Activated naive CD8-positive, alpha-beta T cell (primary cell): ENCODE measurements around the gene ABAT.
"Not testable (repeated sequence)": the region's sequence is repeated elsewhere in the genome, so short reads cannot be mapped to it uniquely, and the experiment has no call there.

Source experiments
- H3K27ac Mint-ChIP-seq: one replicate; pipeline ENCODE4 v1.8.0; 2021; ENCODE audit warnings: mixed read lengths
- H3K27me3 Mint-ChIP-seq: one replicate; pipeline ENCODE4 v1.8.0; 2021; ENCODE audit warnings: mixed read lengths
- H3K36me3 Mint-ChIP-seq: one replicate; pipeline ENCODE4 v1.8.0; 2021; ENCODE audit warnings: mixed read lengths
- H3K4me1 Mint-ChIP-seq: one replicate; pipeline ENCODE4 v1.8.0; 2021; ENCODE audit warnings: low read depth, mixed read lengths
- H3K4me3 Mint-ChIP-seq: one replicate; pipeline ENCODE4 v1.8.0; 2021; ENCODE audit warnings: mild to moderate bottlenecking, mixed read lengths
- H3K9me3 Mint-ChIP-seq: one replicate; pipeline ENCODE4 v1.8.0; 2021; ENCODE audit warnings: low read depth, mixed read lengths

The ABAT gene

DNA sequence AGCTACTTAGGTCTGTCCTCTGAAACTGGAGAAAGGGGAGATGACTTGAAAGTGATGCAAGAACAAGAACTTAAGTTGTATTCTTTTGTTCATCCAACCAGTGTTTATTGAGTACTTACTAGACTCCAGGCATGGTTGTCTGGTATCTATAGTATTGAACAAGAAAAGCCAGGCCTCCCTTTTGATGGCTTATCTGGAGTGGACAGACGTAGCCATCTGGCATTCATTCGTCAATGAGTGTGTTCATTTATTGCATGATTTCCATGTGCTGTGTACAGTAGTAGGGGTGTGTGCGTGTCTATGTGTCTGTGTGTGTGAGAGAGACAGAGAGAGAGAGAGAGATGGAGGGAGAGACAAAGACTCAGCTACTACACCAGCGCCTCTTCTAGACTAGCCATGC, 9.2 kb downstream of the ABAT start:
- Mint-ChIP-seq H3K27me3 (no peaks in the 10 kb centered on the region), H3K4me3 (no peak overlapping the region)

DNA sequence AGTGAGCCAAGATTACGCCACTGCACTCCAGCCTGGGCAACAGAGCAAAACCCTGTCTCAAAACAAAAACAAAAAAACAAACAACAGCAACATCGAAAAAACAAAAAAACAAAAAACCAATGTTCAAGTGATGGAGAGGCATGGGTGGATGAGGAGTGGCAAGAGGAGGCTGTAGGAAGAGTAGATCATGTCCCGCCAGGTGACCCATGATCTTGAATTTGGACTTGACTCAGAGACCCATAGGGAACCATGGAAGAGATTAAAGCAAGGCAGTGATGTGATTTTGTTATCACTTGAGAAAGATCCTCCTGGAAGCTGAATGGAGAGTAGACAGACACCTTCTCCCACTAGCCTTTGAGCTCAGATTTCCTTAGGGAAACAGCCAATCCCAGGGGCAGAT, 11.2 kb downstream of the ABAT start:
- H3K4me1 Mint-ChIP-seq, result no peaks in the 10 kb centered on the region
- peaks cover 7% of the 10 kb centered on the region for H3K9me3 Mint-ChIP-seq
- peaks cover 29% of the 10 kb centered on the region for H3K36me3 Mint-ChIP-seq
- no peak overlapping the region for H3K27ac Mint-ChIP-seq
- H3K4me3 Mint-ChIP-seq, result no peak overlapping the region
- H3K27me3 Mint-ChIP-seq, result no peaks in the 10 kb centered on the region

More for the DNA sequence above, 9.2 kb downstream of the ABAT start:
- H3K27ac Mint-ChIP-seq, result no peak overlapping the region
- no peaks in the 10 kb centered on the region for H3K4me1 Mint-ChIP-seq
- peaks cover 3% of the 10 kb centered on the region for H3K9me3 Mint-ChIP-seq
- peaks cover 20% of the 10 kb centered on the region for H3K36me3 Mint-ChIP-seq

DNA sequence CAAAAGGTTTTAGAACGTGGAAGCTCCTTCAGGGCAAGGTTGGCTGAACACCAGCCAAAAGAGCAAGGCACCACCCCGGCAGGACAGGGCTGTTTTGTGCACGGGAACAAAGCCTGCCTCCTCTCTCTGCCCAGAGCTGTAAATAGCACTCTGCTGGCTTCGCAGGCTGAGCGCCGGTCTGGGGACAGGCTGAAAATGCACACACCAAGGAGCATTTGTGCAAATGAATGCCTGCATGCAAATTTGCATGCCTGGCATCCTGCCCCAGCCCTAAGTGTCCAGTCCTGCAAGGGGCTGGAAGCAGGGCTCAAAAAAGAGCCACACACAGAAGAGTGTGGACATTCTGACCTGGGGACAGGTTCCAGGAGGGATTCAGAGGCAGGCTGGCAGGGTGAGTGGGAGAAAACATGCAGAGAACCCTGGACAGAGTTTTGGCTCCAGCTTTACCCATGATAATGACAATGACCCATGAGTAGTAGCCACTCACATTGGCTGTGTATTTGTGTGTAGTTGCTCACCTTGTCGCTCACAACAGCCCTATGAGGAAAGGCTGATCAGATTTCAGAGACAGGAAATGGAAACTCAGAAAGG, 11.7 kb downstream of the ABAT start:
- H3K36me3 Mint-ChIP-seq, result peaks cover 30% of the 10 kb centered on the region
- H3K4me1 Mint-ChIP-seq, result no peaks in the 10 kb centered on the region
- H3K4me3 Mint-ChIP-seq, result no peak overlapping the region
- H3K9me3 Mint-ChIP-seq, result peaks cover 7% of the 10 kb centered on the region
- H3K27ac Mint-ChIP-seq, result no peak overlapping the region
- H3K27me3 Mint-ChIP-seq, result no peaks in the 10 kb centered on the region

DNA sequence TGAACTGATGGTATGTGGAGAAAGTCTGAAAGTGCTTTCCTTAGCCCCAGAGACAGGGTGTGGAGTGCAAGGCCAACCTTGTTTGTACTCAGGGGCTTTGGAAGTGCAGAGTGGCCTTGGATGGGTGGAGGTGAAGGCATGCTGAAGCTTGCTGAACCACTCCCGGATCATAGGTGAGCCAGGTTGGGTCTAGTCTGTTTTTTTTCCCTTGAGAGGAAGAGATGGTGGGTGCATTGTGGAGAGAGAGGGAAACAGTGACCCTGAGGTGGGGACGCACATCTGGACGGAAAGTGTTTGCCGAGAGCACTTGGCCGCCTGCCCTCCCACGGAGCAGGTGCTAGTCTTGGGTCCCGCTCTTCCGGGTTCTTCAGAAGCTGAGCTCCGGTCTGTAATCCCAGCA, 12.5 kb downstream of the ABAT start:
- Mint-ChIP-seq H3K4me1 (no peaks in the 10 kb centered on the region), H3K27ac (no peak overlapping the region), H3K36me3 (peaks cover 30% of the 10 kb centered on the region), H3K27me3 (no peaks in the 10 kb centered on the region), H3K9me3 (peaks cover 7% of the 10 kb centered on the region), H3K4me3 (no peak overlapping the region)

DNA sequence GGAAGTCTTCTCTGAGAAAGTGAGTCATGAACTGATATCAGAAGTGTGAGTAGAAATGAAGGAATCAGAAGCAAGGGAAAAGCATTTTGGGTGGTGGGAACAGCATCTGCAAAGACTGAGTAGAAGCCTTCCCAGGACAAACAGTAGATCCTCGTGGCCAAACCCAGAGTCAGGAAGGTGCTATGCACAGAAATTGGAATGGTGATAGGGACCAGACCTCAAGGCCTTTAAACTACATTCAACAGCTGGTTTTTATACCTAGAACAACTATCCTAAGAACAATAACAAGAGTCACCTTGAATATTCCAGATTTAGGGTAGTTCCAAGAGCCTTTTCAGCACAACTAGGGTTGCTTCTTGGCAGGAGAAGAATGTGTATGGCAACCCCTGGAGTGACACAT, 15.3 kb downstream of the ABAT start:
- peaks cover 7% of the 10 kb centered on the region for H3K9me3 Mint-ChIP-seq
- H3K36me3 Mint-ChIP-seq, result peaks cover 26% of the 10 kb centered on the region
- H3K27me3 Mint-ChIP-seq, result no peaks in the 10 kb centered on the region
- H3K4me3 Mint-ChIP-seq, result no peak overlapping the region
- no peak overlapping the region for H3K27ac Mint-ChIP-seq
- no peaks in the 10 kb centered on the region for H3K4me1 Mint-ChIP-seq

DNA sequence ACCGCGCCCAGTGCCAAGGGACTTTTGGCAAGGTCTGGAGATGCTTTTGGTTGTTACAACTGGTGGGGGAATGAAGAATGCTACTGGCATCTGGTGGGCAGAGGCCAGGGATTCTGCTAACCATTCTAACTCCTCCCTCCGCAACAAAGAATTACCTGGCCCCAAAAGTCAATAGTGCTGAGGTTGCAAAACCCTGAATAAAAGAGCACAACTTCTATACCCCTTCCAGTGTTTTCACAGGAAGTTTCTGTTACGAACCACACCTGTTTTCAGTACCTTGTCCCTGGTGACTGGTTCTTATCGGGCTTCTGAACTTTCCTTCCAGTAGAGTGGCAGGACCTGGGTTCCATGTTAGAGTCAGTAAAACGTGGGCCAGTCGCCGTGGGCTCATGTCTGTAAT, 17.3 kb downstream of the ABAT start:
- Mint-ChIP-seq H3K9me3 (peaks cover 7% of the 10 kb centered on the region), H3K27me3 (no peaks in the 10 kb centered on the region), H3K27ac (no peak overlapping the region), H3K4me1 (no peaks in the 10 kb centered on the region), H3K4me3 (no peak overlapping the region), H3K36me3 (peaks cover 21% of the 10 kb centered on the region)

DNA sequence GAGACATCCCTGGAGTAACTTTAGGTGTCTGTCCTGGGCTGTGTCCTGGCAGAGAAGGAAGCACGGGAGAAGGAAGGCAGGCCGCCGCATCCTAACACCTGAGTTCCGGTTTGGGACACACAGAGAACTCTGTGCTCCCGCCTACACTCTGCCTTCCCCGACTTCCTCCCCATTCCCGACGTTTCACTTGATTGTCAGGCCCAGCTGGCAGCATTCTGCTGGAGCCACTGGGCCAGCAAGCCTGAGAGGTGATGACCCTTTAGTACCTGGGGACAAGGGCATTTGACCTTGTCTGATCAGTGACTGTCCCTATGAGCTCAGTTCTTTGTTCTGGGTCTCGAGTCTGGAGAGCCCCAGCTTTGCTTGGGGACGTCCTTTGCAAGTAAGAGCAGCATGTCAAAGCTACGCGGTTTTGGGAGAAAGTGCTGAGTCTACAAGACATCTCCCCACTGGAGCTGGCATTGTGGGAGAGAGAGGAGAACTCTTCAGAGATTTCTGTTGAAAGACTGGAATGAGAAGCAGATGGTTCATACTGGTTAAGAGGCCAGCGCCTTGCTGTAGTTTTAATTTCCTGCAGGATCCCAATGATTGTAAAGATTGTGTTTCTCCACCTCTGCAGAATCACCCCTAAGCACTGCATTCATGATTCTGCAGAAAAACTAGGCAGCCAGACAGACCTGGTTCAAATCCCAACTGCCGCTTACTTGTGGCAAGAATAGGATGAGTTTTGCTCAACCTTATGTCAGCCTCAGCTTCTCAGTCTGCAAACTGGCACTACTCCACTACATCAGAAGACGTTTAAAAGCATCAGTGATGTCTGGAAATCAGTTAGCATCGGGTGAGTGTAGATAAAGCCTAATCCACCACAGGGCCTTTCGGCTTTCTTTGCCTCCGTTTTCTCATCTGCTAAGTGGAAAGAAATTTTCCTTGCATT, 20.6 kb downstream of the ABAT start:
- Mint-ChIP-seq H3K36me3 (peaks cover 15% of the 10 kb centered on the region), H3K4me3 (no peak overlapping the region), H3K4me1 (no peaks in the 10 kb centered on the region), H3K9me3 (no peaks in the 10 kb centered on the region), H3K27me3 (no peaks in the 10 kb centered on the region), H3K27ac (no peak overlapping the region)

DNA sequence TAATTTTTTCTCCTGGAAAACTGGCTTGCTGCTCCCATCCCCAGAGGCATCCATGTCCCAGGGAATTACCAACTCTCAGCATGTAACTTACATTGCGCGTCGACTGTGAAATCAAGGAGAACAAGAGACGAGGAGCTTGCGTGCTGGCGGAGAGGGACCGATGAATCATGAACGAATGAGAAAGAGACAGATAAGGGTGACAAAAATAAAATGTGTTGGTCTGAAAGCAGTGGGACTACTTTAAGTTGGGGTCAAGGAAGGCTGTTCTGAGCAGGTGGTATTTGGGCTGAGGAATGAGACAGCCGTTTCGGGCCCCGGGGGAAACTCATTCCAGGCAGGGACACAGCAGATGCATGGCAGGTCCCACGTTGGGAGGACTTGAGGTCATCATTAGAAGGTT, 22.5 kb downstream of the ABAT start:
- H3K4me1 Mint-ChIP-seq, result no peaks in the 10 kb centered on the region
- no peaks in the 10 kb centered on the region for H3K27me3 Mint-ChIP-seq
- peaks cover 11% of the 10 kb centered on the region for H3K36me3 Mint-ChIP-seq
- H3K4me3 Mint-ChIP-seq, result no peak overlapping the region
- H3K27ac Mint-ChIP-seq, result no peak overlapping the region
- H3K9me3 Mint-ChIP-seq, result no peaks in the 10 kb centered on the region

DNA sequence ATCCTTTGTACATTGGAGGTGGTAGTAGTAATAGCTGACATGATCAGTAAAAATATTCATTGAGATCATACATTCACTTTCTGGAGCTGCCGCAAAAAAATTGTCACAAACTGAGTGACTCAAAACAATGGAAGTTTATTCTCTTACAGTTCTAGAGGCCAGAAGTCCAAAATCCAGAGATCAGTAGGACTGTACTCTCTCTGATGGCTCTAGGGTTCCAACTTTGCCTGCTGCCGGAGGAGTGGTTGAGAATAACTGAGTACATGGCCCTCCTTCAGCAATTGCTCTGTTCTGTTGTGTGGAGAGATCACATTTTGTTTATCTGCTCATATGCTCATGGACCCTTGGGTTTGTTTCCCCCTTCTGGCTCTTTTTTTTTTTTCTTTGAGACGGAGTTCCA, 23.5 kb downstream of the ABAT start:
- H3K27ac Mint-ChIP-seq, result no peak overlapping the region
- no peaks in the 10 kb centered on the region for H3K27me3 Mint-ChIP-seq
- no peaks in the 10 kb centered on the region for H3K9me3 Mint-ChIP-seq
- peaks cover 15% of the 10 kb centered on the region for H3K36me3 Mint-ChIP-seq
- no peaks in the 10 kb centered on the region for H3K4me1 Mint-ChIP-seq
- no peak overlapping the region for H3K4me3 Mint-ChIP-seq

DNA sequence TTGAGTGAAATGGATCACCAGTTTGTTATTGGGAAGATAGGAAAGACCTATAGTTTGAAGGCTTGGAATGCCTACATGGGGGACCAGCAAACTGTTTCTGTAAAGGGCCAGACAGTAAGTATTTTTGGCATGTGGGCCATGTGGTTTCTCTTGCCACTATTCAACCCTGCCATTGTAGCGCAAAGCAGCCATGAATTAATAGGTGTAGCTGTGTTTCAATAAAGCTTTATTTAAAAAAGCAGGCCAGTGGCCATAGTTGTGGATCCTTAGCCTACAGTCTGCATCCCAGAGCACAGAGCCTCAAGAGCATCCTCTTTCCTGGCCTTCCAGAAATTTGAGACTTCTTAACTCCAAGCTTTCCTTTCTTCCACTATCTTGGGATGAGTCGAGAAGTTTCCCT, 29.3 kb downstream of the ABAT start:
- Mint-ChIP-seq H3K4me3 (no peak overlapping the region), H3K4me1 (no peaks in the 10 kb centered on the region), H3K27ac (no peak overlapping the region), H3K27me3 (no peaks in the 10 kb centered on the region), H3K36me3 (peaks cover 20% of the 10 kb centered on the region), H3K9me3 (no peaks in the 10 kb centered on the region)

DNA sequence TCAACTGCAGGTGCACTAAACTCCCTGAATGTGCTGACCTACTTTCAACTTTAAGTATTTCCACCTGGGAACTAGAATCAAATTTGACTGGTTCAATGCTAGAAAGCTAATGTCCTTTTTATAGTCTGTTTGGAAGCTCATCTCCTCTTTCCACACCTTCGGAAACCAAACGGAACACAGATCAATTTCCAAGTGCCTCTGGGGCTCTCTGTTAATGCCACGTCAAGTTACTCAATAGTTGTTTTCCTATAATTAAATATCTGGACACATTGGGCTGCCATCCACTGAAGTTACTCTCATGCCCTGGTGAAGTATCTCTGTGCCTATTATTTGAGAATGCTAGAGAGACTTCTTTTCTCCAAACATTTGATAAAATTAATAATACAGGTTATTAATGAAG, 29.7 kb downstream of the ABAT start:
- peaks cover 18% of the 10 kb centered on the region for H3K36me3 Mint-ChIP-seq
- H3K4me1 Mint-ChIP-seq, result no peaks in the 10 kb centered on the region
- H3K4me3 Mint-ChIP-seq, result no peak overlapping the region
- no peaks in the 10 kb centered on the region for H3K27me3 Mint-ChIP-seq
- no peaks in the 10 kb centered on the region for H3K9me3 Mint-ChIP-seq
- H3K27ac Mint-ChIP-seq, result no peak overlapping the region

DNA sequence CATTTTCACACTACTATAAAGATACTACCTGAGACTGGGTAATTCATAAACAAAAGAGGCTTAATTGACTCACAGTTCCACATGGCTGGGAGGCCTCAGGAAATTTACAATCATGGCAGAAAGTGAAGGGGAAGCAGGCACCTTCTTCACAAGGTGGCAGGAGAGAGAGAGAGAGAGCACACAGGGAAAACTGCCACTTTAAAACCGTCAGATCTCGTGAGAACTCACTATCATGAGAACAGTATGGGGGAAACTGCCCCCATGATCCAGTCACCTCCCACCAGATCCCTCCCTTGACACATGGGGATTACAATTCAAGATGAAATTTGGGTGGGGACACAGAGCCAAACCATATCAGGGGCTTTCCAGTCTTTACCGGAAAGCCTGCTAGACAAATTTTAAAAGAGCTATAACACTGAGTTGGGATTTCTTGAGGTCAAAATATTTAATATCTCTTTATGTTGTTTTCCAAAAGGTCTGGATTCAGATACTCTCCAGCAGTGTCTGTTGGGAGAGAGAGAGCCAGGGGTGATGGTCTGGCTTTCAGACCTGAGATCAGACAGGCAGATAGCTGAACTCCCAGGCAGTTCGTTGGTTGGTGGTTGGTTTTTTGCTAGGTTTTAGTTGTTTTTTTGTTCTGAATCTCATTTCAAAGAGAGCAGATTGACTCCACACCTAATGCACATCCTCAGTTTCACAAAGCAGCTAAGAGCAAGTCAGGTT, 30.8 kb downstream of the ABAT start:
- H3K4me3 Mint-ChIP-seq, H3K9me3 Mint-ChIP-seq, H3K27ac Mint-ChIP-seq, H3K4me1 Mint-ChIP-seq, H3K27me3 Mint-ChIP-seq: not testable (repeated sequence)
- H3K36me3 Mint-ChIP-seq, result peaks cover 14% of the 10 kb centered on the region

DNA sequence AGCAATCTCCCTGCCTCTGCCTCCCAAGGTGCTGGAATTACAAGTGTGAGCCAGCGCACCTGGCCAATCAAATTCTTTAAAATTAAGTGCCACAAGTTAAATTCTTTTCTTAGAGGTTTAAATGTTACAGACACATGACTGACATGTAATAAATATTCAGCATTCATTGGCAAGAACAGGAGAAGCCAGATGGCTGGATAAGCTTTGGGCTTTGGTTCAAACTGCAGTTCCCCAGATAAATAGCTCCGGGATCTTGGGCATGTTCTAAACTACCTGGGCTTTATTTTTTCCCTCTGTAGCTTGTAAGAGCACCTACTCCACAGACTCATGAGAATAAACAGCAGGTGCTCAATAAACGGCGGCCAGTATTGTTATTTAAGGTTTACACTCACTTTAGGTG, 34.1 kb downstream of the ABAT start:
- no peaks in the 10 kb centered on the region for H3K4me1 Mint-ChIP-seq
- H3K4me3 Mint-ChIP-seq, result no peak overlapping the region
- no peaks in the 10 kb centered on the region for H3K9me3 Mint-ChIP-seq
- H3K27me3 Mint-ChIP-seq, result no peaks in the 10 kb centered on the region
- H3K36me3 Mint-ChIP-seq, result peaks cover 10% of the 10 kb centered on the region
- no peak overlapping the region for H3K27ac Mint-ChIP-seq

DNA sequence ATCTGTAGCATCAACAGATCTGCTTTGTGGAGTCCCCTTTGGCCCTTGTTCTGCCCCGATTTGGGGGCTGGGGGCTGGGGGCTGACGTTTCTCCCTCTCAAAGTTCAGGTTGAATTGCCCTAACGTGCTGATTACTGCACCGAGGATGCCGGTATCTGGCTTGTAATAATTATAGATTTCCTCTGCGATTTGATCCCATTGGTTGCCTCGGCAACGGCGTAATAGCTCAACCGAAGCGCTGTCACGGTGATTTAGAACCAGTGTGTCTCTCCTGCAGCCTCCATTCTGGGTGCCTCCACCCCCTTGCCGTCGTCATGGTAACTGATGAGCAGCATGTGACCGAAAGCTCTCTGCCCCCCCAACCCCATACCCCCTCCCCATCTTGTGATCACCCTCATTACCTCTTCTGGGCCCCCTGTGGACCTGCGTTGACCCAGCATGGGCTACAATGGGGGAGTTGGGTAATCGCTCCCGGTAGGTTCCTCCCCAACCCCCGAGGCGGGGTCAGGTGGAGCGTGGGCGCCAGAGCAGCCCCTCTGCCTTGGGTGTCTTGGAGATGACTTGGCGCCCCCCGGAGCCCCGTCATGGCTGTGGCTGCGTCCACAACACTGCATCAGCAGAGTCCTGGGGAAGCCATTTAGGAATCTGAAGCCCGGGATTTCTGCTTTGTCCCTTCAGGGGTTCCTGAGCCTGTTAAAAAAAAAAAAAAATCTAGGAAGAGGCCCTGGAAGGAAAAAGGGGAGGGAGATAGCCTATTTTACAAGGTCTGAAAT, 38.4 kb downstream of the ABAT start:
- H3K4me3 Mint-ChIP-seq, result no peak overlapping the region
- H3K4me1 Mint-ChIP-seq, result no peaks in the 10 kb centered on the region
- no peaks in the 10 kb centered on the region for H3K27me3 Mint-ChIP-seq
- peaks cover 21% of the 10 kb centered on the region for H3K36me3 Mint-ChIP-seq
- H3K9me3 Mint-ChIP-seq, result no peaks in the 10 kb centered on the region
- H3K27ac Mint-ChIP-seq, result no peak overlapping the region
